ENCODE measurements around the gene USP2.

USP2 gene

DNA sequence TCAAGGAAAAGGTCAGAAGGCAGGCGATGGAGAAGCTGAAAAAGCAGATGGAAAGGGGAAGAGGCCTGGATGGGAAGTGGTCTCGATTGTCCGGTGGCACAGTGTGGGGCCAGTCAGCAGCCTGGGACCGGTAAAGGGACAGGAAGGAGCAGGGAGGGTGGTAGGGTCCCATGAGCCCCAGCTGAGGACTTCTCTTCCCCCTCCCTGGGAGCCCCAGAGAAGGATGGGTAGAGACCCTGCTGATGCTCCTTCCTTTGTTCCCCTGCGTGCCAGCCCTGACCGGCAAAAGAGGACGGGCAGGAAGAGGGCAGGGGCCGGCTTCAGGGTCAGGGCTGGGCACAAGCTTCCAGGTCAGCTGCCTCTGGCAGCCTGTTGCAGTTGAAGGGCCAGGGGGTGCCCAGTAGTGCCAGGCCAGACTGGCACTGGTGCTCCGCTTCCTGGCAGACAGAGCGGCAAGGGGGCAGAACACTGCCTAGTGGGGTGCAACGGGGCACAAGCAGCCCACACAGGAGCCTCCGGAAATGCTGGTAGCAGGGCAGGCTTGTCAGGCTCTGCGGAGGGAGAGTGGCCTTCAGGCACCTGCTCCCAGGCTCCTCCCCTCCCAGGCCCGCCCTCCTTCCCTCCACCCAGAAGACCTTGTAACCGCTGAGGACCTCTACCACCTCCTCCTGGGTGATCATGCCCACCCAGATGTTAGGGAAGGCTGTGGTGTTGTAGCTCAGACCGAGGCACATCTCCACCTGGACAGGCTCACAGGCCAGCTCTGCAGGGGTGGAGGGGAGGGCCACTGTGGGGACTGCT, 40.1 kb downstream of the USP2 start:
- H3K27ac Mint-ChIP-seq, result no peak overlapping the region
- no peaks in the 10 kb centered on the region for H3K9me3 Mint-ChIP-seq
- DNase-seq (ENCODE audit: low spot score), result no peak
- no peak overlapping the region for H3K4me3 Mint-ChIP-seq
- H3K27me3 Mint-ChIP-seq (ENCODE audit: low read depth), result peaks cover 39% of the 10 kb centered on the region
- peaks cover 19% of the 10 kb centered on the region for H3K4me1 Mint-ChIP-seq (ENCODE audit: low read depth)
- peaks cover 10% of the 10 kb centered on the region for H3K36me3 Mint-ChIP-seq (ENCODE audit: low read depth)

- DNase-seq (ENCODE audit: low spot score), result no peak
- peaks cover 16% of the 10 kb centered on the region for H3K36me3 Mint-ChIP-seq (ENCODE audit: low read depth)
- H3K27ac Mint-ChIP-seq, result no peak within 1 kb of the TSS
- no peaks in the 10 kb centered on the region for H3K9me3 Mint-ChIP-seq
- peaks cover 23% of the 10 kb centered on the region for H3K4me1 Mint-ChIP-seq (ENCODE audit: low read depth)
- no peak within 1 kb of the TSS for H3K4me3 Mint-ChIP-seq
- H3K27me3 Mint-ChIP-seq (ENCODE audit: low read depth), result peaks cover 39% of the 10 kb centered on the region
These were observed 40.9 kb downstream of the USP2 start, which contains the start of gene C1QTNF5 for GRCh38 chr11:119340335-119341221. Gene C1QTNF5 (minus strand): TSS chr11:119340883. CDS start chr11:119340397, 486 bp downstream.

- Mint-ChIP-seq H3K27me3 (ENCODE audit: low read depth) (peaks cover 35% of the 10 kb centered on the region), H3K27ac (no peak overlapping the region), H3K4me3 (peak overlapping the region; percentile 50), H3K9me3 (no peaks in the 10 kb centered on the region), H3K4me1 (ENCODE audit: low read depth) (peaks cover 30% of the 10 kb centered on the region), H3K36me3 (ENCODE audit: low read depth) (peaks cover 16% of the 10 kb centered on the region)
- DNase-seq (ENCODE audit: low spot score), result peak; percentile 41
These were observed 41.7 kb downstream of the USP2 start for GRCh38 chr11:119339589-119340334.

DNA sequence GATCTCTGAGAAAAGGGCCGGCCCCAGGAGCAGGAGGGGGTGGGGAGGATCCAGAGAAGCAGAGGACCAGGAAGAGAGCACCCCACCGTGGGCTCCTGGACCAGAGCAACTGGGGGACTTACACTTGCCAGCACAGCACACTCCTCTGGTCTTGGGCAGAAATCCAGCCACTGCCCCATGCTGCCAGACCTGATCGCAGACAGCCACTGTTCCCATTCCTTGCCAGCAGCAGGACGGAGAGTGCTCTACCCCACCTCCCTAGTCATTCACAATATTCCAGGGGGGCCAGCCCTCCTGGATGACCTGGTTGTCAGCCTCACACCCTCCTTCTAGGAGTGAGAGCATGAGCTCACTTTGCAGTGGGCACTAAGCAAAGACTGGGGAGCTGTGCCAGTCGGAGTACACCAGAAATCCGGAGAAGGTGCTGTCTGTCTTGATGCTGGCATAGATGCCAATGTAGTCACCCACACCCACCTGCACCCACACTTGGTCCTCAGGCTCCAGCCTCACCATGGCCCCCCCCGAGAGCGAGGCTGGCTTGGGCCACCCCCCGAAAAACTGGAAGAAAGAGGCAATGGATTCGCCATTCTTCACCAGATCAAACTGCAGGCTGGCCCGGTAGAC, 42.4 kb downstream of the USP2 start:
- Mint-ChIP-seq H3K4me1 (ENCODE audit: low read depth) (peaks cover 30% of the 10 kb centered on the region), H3K27me3 (ENCODE audit: low read depth) (peaks cover 35% of the 10 kb centered on the region), H3K9me3 (no peaks in the 10 kb centered on the region), H3K36me3 (ENCODE audit: low read depth) (peaks cover 16% of the 10 kb centered on the region), H3K4me3 (peak overlapping the region; percentile 50), H3K27ac (no peak overlapping the region)
- DNase-seq (ENCODE audit: low spot score), result no peak

- H3K4me3 Mint-ChIP-seq, result peak overlapping the region; percentile 59
- H3K4me1 Mint-ChIP-seq (ENCODE audit: low read depth), result peaks cover 32% of the 10 kb centered on the region
- peak; percentile 60 for DNase-seq (ENCODE audit: low spot score)
- no peak overlapping the region for H3K27ac Mint-ChIP-seq
- peaks cover 32% of the 10 kb centered on the region for H3K27me3 Mint-ChIP-seq (ENCODE audit: low read depth)
- H3K36me3 Mint-ChIP-seq (ENCODE audit: low read depth), result peaks cover 16% of the 10 kb centered on the region
- H3K9me3 Mint-ChIP-seq, result no peaks in the 10 kb centered on the region
These were observed 43.1 kb downstream of the USP2 start for GRCh38 chr11:119338318-119338890.

DNA sequence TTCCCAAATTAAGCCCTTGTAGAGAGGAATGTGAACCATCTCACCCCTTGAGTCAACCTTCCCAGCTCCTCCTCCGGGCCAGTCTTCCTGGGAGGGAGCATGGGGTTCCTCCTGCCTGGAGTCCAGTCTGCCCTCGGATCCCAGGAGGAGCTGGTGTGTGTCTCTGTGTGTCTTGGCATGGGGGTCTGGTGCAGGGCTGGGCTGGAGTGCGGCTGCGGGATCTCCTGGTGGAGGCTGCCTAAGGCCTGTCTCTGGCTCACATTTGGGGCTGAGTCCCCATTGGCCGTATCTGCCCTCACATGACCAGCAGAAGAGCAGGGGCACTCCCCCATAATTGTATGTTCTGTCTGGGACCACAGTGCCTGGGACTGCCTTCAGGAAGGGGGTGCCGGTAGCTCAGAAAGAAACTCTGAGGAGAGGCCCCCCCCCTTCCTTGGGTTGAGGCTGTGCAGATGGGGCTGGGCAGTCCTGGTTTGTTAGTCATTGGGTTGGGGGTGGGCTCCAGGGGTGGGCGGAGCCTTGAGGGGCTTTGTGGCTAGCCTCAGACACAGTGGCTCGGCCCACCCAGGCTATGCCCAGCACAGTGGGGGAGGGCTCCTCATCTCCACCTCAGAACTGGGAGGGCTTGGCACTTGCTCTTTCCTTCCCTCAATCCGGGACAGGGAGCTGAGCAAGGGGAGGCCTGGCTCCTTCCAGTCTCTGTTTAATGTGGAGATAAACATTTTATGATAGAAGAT, 43.7 kb downstream of the USP2 start:
- Mint-ChIP-seq H3K9me3 (no peaks in the 10 kb centered on the region), H3K27ac (no peak overlapping the region), H3K4me1 (ENCODE audit: low read depth) (peaks cover 34% of the 10 kb centered on the region), H3K27me3 (ENCODE audit: low read depth) (peaks cover 27% of the 10 kb centered on the region), H3K4me3 (no peak overlapping the region), H3K36me3 (ENCODE audit: low read depth) (peaks cover 16% of the 10 kb centered on the region)
- no peak for DNase-seq (ENCODE audit: low spot score)

DNA sequence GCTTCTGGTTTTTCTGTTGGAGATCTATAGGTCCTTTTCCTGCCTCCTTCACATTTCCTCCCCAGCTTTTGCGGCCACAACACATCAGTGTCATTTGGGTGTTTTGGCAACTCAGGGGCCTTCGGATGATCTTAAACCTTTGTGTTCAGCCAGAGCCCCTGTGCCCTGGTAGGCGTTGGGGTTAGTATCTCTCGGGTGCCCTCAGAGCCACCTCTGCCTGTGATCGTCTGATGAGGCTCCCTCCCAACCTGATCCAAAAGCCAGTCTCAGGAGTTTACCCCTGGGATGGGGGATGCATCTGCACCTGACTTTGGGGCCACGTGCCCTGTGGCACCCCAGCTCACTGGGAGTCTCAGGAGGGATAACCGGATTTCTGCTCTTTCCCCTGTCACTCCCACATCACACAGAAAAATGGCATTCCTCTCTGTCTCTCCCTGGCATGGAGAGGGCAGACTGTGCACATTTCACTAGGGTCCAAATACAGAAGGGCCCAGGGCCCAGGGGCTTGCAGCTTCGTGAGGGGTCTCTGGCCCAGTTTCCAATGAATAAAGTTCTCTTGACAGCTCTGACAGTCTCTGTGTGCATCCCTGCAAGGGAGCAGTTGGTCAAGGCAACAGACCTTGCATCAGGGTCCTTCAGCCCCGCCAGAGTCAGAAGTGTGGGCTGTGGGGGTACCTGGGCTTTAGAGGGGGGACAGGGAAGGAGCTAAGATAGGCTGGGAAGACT, 44.6 kb downstream of the USP2 start:
- H3K27me3 Mint-ChIP-seq (ENCODE audit: low read depth), result peaks cover 23% of the 10 kb centered on the region
- no peaks in the 10 kb centered on the region for H3K9me3 Mint-ChIP-seq
- no peak overlapping the region for H3K27ac Mint-ChIP-seq
- DNase-seq (ENCODE audit: low spot score), result no peak
- peaks cover 16% of the 10 kb centered on the region for H3K36me3 Mint-ChIP-seq (ENCODE audit: low read depth)
- peaks cover 34% of the 10 kb centered on the region for H3K4me1 Mint-ChIP-seq (ENCODE audit: low read depth)
- H3K4me3 Mint-ChIP-seq, result peak overlapping the region; percentile 60

GRCh38 chr11:119335655-119336543, 45.6 kb downstream of the USP2 start:
- peak overlapping the region; percentile 100 for H3K27ac Mint-ChIP-seq
- H3K4me1 Mint-ChIP-seq (ENCODE audit: low read depth), result peaks cover 29% of the 10 kb centered on the region
- peak overlapping the region; percentile 99 for H3K4me3 Mint-ChIP-seq
- peaks cover 15% of the 10 kb centered on the region for H3K27me3 Mint-ChIP-seq (ENCODE audit: low read depth)
- H3K9me3 Mint-ChIP-seq, result no peaks in the 10 kb centered on the region
- peaks cover 16% of the 10 kb centered on the region for H3K36me3 Mint-ChIP-seq (ENCODE audit: low read depth)
- DNase-seq (ENCODE audit: low spot score), result no peak

DNA sequence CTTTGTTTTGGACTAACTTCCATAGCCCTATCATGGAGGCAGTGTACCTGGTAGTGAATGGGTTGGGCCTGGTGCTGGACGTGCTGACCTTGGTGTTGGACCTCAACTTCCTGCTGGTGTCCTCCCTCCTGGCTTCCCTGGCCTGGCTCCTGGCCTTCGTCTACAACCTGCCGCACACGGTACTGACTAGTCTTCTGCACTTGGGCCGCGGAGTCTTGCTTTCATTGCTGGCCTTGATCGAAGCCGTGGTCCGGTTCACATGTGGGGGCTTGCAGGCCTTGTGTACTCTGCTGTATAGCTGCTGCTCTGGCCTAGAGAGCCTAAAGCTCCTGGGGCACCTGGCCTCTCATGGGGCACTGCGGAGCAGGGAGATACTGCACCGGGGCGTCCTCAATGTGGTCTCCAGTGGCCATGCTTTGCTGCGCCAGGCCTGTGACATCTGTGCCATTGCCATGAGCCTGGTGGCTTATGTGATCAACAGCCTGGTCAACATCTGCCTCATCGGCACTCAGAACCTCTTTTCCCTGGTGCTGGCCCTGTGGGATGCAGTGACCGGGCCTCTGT, 46.3 kb downstream of the USP2 start:
- Mint-ChIP-seq H3K27me3 (ENCODE audit: low read depth) (peaks cover 18% of the 10 kb centered on the region), H3K36me3 (ENCODE audit: low read depth) (peaks cover 16% of the 10 kb centered on the region), H3K27ac (peak overlapping the region; percentile 100), H3K4me3 (peak overlapping the region; percentile 99), H3K9me3 (no peaks in the 10 kb centered on the region), H3K4me1 (ENCODE audit: low read depth) (peaks cover 32% of the 10 kb centered on the region)
- no peak for DNase-seq (ENCODE audit: low spot score)

DNA sequence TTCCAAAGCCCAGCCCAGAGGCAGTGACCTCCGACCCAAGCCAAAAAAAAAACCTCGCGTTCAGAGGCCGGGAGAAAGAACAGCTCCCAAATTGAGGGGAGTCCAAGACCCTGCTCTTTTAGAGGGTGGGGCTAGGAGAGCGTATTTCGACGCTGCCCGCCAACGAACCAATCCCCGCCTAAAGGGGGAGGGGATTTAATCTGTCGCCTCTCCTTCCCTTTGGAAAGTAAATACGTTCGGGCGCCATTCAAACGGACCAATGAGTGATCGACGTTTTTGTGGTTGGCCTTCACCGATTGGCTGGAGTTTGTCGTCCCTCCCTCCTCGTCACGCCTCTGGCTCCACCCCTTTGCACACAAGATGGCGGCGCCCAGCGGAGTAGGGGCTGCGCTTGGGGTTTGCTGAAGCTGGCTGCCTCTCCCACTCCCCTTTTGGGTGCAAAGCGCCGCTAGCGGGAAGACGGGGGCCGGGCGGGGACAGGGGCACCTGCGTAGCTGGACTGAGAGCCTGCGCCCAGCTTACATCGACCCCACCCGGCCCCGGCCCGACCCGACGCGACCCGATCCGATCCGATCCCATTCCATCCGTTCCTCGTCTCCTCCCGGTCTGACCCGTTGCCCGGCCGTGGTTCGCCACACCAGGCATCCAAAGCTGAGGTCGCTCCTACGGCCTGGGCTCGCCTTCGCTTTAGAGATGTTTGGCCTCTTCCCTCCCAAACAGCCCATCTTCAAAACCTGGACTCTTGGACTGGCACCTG, 47.1 kb downstream of the USP2 start, which contains the start of gene RNF26:
Gene RNF26 (plus strand): TSS at position 354 of the 757 bp plus-strand sequence. CDS start 596 bp downstream, outside the sequence.
- peaks cover 30% of the 10 kb centered on the region for H3K4me1 Mint-ChIP-seq (ENCODE audit: low read depth)
- peak within 1 kb of the TSS; percentile 99 for H3K4me3 Mint-ChIP-seq
- H3K9me3 Mint-ChIP-seq, result no peaks in the 10 kb centered on the region
- H3K36me3 Mint-ChIP-seq (ENCODE audit: low read depth), result peaks cover 16% of the 10 kb centered on the region
- peaks cover 19% of the 10 kb centered on the region for H3K27me3 Mint-ChIP-seq (ENCODE audit: low read depth)
- DNase-seq (ENCODE audit: low spot score), result peak; percentile 92
- peak within 1 kb of the TSS; percentile 100 for H3K27ac Mint-ChIP-seq

Data from T-helper 2 cell treated with Interferon-gamma antibody and Interleukin-4, amounts not matched to agents 5 μg/mL and 100 μg/mL, for 36 hours (primary cell).